Measurements from ENCODE around the gene WSB2. TPM values are rescaled to one million over a fixed set of nuclear protein-coding genes. Genes with fewer than 3 reads are reported as not detected.

The WSB2 gene
- total and polyA plus RNA-seq, 2 experiments from 2014 or later: 51.5 to 86.2 TPM

GRCh38 chr12:118038137-118038536 is 22.8 kb downstream of the WSB2 start:
- 73% methylated on average over 6 of the region's 6 CpGs for WGBS (ENCODE audit: low lambda C conversion rate, missing lambda C conversion rate)
- no peaks in the 10 kb centered on the region for H3K79me2 ChIP-seq
- no peaks in the 10 kb centered on the region for H3K9me3 ChIP-seq (ENCODE audit: low read depth)
- H3K36me3 ChIP-seq (replicated peaks; ENCODE audit: insufficient read depth, low read depth): no peaks in the 10 kb centered on the region
- H3K4me2 ChIP-seq: no peak overlapping the region
- no peak overlapping the region for H3K4me3 ChIP-seq
- DNase-seq (ENCODE audit: low spot score): no peak
- H3K27me3 ChIP-seq: no peaks in the 10 kb centered on the region
- H2AFZ ChIP-seq: no peak overlapping the region
- no peaks in the 10 kb centered on the region for H3K9me2 ChIP-seq (replicated peaks; ENCODE audit: insufficient read depth)
- no peak overlapping the region for H3K27ac ChIP-seq
- TF ChIP-seq, protein P1, sequence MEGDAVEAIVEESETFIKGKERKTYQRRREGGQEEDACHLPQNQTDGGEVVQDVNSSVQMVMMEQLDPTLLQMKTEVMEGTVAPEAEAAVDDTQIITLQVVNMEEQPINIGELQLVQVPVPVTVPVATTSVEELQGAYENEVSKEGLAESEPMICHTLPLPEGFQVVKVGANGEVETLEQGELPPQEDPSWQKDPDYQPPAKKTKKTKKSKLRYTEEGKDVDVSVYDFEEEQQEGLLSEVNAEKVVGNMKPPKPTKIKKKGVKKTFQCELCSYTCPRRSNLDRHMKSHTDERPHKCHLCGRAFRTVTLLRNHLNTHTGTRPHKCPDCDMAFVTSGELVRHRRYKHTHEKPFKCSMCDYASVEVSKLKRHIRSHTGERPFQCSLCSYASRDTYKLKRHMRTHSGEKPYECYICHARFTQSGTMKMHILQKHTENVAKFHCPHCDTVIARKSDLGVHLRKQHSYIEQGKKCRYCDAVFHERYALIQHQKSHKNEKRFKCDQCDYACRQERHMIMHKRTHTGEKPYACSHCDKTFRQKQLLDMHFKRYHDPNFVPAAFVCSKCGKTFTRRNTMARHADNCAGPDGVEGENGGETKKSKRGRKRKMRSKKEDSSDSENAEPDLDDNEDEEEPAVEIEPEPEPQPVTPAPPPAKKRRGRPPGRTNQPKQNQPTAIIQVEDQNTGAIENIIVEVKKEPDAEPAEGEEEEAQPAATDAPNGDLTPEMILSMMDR (IDR thresholded peaks at IDR 0.05; ENCODE audit: poor library complexity): no peak
- TF ChIP-seq EZH2 (IDR thresholded peaks at IDR 0.05; ENCODE audit: borderline replicate concordance) (no peak), EZH2phosphoT487 (IDR thresholded peaks at IDR 0.05; ENCODE audit: low read depth, severe bottlenecking, unreplicated experiment) (no peak)
- H4K20me1 ChIP-seq (ENCODE audit: insufficient read depth, poor library complexity, severe bottlenecking): no peaks in the 10 kb centered on the region
- no peaks in the 10 kb centered on the region for H3K4me1 ChIP-seq (ENCODE audit: insufficient read depth)

GRCh38 chr12:118036672-118037411 is 24.1 kb downstream of the WSB2 start:
- no peaks in the 10 kb centered on the region for H3K79me2 ChIP-seq
- no peaks in the 10 kb centered on the region for H4K20me1 ChIP-seq (ENCODE audit: insufficient read depth, poor library complexity, severe bottlenecking)
- no peaks in the 10 kb centered on the region for H3K36me3 ChIP-seq (replicated peaks; ENCODE audit: insufficient read depth, low read depth)
- no peak for DNase-seq (ENCODE audit: low spot score)
- no peak overlapping the region for H2AFZ ChIP-seq
- no peaks in the 10 kb centered on the region for H3K27me3 ChIP-seq
- H3K4me1 ChIP-seq (ENCODE audit: insufficient read depth): no peaks in the 10 kb centered on the region
- H3K9me2 ChIP-seq (replicated peaks; ENCODE audit: insufficient read depth): no peaks in the 10 kb centered on the region
- no peaks in the 10 kb centered on the region for H3K9me3 ChIP-seq (ENCODE audit: low read depth)
- no peak overlapping the region for H3K27ac ChIP-seq
- WGBS (ENCODE audit: low lambda C conversion rate, missing lambda C conversion rate): 96% methylated on average over 11 of the region's 11 CpGs
- H3K4me3 ChIP-seq: no peak overlapping the region
- TF ChIP-seq EZH2 (IDR thresholded peaks at IDR 0.05; ENCODE audit: borderline replicate concordance) (no peak), EZH2phosphoT487 (IDR thresholded peaks at IDR 0.05; ENCODE audit: low read depth, severe bottlenecking, unreplicated experiment) (no peak)
- TF ChIP-seq, protein P1 (IDR thresholded peaks at IDR 0.05; ENCODE audit: poor library complexity): no peak
- no peak overlapping the region for H3K4me2 ChIP-seq

DNA sequence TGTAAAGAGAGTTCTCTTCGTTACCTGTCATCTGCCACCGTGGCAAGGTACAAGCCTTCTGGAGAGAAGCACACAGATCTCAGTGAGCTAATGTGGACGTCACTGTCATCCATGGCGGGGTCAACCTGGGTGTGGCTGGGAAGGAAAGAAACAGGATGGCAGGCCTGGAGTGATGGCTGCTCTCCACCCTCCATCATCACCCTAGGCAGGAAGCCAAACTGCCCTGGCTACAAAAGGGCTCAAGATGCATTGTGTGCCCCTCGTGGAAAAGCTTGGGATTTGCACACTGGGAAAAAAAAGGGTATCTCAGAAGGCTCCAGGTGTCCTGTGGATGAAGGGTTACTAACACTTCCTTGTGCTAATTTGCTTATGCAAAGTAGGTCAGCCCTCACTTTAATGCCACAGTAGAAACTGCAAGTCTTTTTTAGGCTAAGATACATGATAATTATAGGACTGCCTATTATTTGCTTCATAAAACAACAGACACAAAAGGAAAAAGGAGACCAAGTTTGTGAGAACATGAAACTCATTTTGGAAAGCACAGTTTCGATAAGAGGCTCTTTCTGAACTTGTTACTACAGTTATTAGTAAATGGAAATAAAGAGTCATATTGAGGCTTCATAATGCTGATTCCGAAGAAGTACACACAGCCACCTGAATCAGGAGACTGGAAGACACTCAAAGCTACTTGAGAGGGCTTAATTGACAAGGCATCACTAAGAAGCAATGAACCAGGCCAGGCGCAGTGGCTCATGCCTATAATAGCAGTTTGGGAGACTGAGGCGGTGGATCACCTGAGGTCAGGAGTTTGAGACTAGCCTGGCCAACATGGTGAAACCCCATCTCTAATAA is 25.6 kb downstream of the WSB2 start:
- H4K20me1 ChIP-seq (ENCODE audit: insufficient read depth, poor library complexity, severe bottlenecking): no peaks in the 10 kb centered on the region
- H3K4me1 ChIP-seq (ENCODE audit: insufficient read depth): no peaks in the 10 kb centered on the region
- no peak overlapping the region for H3K4me2 ChIP-seq
- TF ChIP-seq EZH2 (IDR thresholded peaks at IDR 0.05; ENCODE audit: borderline replicate concordance): no peak
- TF ChIP-seq, protein P1 (IDR thresholded peaks at IDR 0.05; ENCODE audit: poor library complexity): no peak
- TF ChIP-seq EZH2phosphoT487 (IDR thresholded peaks at IDR 0.05; ENCODE audit: low read depth, severe bottlenecking, unreplicated experiment): no peak
- no peak overlapping the region for H3K4me3 ChIP-seq
- no peaks in the 10 kb centered on the region for H3K36me3 ChIP-seq (replicated peaks; ENCODE audit: insufficient read depth, low read depth)
- no peak for DNase-seq (ENCODE audit: low spot score)
- no peak overlapping the region for H3K27ac ChIP-seq
- H3K27me3 ChIP-seq: no peaks in the 10 kb centered on the region
- WGBS (ENCODE audit: low lambda C conversion rate, missing lambda C conversion rate): 87% methylated on average over 9 of the region's 9 CpGs
- no peak overlapping the region for H2AFZ ChIP-seq
- no peaks in the 10 kb centered on the region for H3K79me2 ChIP-seq
- no peaks in the 10 kb centered on the region for H3K9me3 ChIP-seq (ENCODE audit: low read depth)
- H3K9me2 ChIP-seq (replicated peaks; ENCODE audit: insufficient read depth): no peaks in the 10 kb centered on the region
